ENCODE data around the gene VPREB3.
A peak's percentile ranks its signal among the peaks of the same experiment; 100 is the strongest.

Gene VPREB3

DNA sequence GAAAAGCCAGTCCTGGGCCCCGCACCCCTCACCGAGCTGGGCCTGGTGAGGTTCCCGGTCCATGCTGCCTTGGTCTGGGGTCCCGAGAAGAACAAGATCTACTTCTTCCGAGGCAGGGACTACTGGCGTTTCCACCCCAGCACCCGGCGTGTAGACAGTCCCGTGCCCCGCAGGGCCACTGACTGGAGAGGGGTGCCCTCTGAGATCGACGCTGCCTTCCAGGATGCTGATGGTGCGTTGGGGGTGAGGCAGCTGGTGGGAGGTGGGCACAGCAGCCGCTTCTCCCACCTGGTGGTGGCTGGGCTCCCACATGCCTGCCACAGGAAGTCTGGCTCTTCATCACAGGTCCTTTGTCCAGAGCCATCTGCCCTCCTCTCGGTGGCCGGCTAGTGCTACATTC, 28.0 kb upstream of the VPREB3 start:
- DNase-seq: no peak

DNA sequence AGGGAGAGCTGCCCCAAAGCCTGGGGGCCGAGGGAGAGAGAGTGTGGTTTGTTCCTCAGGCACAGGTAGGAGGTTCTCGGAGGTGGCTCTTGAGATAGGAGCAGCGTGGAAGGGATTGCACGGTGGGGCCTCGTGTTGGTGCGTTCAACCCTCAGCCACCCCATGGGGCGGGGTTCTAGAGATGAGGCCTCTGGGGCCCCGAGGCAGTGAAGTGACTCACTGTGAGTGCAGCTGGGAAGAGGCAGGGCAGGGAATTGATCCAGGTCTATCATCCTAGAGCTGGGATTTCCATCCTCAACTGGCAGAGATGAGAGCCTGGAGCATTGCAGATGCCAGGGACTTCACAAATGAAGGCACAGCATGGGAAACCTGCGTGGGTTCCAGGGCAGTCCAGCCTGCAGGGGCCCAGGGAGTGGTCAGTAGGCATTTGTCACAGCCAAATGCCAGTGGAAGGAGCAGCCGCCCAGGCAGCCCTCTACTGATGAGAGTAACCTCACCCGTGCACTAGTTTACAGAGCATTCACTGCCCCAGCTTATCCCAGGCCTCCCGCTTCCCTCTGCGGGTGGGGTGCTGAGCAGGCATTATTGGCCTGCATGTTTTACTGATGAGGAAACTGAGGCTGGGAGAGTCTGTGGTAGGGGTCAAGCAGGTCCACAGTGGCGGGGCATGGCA, 27.4 kb upstream of the VPREB3 start:
- DNase-seq: no peak

DNA sequence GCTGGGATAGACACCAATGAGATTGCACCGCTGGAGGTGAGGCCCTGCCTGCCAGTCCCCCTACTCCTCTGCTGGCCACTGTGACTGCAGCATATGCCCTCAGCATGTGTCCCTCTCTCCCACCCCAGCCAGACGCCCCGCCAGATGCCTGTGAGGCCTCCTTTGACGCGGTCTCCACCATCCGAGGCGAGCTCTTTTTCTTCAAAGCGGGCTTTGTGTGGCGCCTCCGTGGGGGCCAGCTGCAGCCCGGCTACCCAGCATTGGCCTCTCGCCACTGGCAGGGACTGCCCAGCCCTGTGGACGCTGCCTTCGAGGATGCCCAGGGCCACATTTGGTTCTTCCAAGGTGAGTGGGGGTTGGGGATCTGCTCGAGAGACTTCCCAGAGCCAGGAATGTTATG, 26.8 kb upstream of the VPREB3 start:
- DNase-seq: no peak

DNA sequence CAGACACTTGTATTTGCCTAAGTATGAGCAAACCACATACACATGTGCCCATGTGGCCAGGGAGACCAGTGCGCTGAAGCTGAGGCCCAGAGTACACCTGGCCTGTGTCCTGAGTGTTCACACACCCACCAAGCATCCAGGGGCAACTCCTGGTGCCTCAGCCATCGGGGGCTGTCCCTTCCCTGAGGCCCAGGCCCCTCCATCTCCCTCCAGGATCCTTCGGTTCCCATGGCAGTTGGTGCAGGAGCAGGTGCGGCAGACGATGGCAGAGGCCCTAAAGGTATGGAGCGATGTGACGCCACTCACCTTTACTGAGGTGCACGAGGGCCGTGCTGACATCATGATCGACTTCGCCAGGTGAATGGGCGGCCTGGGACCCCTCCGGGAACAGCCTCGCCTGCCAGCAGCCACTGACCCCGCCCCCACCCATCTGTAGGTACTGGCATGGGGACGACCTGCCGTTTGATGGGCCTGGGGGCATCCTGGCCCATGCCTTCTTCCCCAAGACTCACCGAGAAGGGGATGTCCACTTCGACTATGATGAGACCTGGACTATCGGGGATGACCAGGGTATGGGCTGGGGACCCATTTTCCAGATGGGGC, 26.0 kb upstream of the VPREB3 start:
- no peak for DNase-seq

DNA sequence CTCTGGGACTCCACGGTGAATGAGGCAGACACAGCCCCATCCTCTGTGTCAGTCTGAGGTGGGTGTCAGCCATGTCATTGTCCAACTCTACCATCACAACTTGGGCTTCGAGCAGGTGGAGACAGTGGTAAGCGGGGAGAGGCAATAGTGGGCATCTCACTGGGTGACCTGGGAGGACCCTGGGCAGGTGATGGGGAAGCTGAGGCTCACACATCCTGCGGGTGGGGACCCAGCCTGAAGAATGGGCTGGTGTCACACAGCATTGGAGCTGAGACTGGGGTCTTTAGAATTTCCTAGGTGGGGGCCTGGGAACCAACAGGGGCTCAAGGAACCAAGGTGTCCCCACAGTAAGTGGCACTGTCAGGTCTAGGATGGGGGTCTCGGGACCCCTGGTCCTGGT, 25.5 kb upstream of the VPREB3 start:
- DNase-seq: no peak

DNA sequence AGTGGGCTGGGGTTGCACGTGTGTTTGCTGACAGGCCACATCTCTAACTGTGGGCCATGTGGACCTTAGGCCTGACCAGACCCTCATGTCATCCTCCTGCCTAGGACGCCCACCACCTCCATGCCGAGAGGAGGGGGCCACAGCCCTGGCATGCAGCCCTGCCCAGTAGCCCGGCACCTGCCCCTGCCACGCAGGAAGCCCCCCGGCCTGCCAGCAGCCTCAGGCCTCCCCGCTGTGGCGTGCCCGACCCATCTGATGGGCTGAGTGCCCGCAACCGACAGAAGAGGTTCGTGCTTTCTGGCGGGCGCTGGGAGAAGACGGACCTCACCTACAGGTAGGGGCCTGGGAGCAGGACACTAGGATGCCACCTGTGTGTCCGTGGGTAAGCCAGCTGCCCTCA, 24.9 kb upstream of the VPREB3 start:
- no peak for DNase-seq

DNA sequence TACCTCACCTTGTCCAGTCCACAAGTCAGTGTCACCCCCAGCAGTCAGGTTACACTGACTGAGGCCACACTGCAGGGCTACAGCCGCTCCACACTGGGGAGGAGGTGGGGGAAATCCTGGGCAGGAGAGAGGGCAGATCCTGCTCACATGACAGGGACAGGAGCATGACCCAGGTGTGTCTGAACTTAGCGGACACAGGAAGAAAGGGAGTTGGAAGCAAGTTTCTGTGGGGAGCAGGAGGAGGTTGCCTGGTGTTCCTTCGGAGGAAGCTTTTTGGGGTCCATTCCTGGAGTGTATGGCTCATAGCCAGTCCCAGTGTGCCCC, 24.3 kb upstream of the VPREB3 start:
- DNase-seq: no peak

DNA sequence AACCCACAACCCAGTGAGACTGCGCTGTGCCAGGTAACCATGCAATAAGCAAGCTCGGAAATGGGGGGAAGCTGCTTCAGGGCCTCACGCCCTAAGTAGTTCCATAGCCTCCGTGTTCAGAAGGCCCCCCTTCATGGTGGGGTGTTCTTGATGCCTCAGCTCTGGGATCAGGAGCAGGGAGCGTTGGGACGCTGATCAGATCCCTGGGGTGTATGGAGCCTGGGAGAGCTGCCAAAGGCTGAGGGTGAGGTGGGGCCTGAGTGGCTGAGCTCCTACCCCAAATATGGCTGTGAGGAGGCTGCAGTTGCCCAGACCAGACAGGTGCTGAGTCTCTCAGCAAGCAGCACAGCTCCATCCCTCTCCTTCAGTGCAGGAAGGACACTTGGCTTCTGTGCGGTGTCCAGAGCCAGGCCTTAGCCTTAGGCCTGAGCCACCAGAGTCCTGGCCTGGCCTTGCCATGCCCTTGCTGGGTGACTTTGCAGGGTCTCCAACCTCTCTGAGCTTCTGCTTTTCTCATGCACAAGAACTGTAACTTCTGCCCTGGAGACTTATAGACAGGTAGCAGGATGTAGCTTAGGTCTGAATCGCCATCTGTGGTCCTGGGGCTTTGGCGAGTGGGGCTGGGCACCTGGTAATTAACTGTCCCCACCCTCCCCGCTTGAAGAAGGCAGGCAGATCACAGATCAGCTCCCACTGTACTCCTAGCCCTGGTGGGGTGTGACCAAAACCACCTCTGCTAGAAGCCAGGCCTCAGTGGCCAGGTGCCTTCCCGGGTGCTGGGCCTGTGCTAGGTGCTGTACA, 23.8 kb upstream of the VPREB3 start:
- DNase-seq: no peak

DNA sequence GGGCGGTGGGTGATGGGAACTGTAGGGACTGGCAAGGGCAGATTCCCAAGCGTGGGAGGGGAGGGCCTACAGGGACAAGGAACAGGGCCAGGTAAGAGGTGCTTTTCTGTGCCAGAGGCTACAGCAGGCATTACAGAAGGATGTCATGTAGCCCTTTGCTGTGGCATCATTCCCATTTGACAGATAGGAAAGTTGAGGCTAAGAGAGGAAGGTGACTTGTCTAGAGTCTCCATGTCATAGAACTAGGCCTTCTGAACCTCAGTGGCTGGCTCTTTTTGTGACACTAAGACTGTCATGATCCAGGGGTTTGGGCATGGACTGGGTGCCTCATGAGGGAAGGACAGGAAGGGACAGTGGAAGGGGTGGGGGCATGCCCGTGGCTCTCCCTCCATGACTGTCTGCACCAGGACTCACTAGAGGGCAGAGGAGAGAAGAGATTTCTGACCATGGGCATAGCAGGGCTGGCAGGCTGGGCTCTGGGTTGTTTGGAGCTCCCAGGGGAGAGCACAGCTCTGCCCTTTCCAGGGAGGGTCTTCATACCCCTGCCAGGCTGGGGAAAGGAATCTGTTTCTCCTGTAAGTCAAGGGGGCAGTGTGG, 21.7 kb upstream of the VPREB3 start:
- DNase-seq: no peak

DNA sequence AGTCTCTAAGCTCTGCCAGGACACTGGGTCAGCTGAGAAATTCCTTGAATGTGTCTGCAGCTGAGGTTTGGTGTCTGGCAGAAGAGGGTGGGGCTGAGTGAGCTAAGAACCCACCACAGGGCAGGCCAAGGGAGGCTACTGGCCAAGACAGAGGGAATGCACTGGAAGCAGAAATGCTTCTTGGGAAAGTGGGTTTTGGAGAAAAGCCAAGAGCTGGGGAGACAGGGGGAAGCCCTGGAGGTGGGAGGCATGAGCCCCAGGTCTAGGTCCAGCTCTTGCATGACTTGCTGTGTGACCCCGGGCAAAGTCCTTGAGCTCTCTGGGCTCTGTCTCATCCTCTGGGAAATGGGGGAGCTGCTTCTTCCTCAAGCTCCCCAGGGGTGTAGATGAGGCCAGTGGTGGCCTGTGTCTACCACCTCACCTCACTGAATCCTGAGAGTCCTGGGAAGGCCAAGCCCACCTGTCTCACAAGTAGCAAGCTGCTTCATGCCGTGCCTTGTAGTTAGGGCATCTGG, 20.8 kb upstream of the VPREB3 start:
- DNase-seq: peak; percentile 76

DNA sequence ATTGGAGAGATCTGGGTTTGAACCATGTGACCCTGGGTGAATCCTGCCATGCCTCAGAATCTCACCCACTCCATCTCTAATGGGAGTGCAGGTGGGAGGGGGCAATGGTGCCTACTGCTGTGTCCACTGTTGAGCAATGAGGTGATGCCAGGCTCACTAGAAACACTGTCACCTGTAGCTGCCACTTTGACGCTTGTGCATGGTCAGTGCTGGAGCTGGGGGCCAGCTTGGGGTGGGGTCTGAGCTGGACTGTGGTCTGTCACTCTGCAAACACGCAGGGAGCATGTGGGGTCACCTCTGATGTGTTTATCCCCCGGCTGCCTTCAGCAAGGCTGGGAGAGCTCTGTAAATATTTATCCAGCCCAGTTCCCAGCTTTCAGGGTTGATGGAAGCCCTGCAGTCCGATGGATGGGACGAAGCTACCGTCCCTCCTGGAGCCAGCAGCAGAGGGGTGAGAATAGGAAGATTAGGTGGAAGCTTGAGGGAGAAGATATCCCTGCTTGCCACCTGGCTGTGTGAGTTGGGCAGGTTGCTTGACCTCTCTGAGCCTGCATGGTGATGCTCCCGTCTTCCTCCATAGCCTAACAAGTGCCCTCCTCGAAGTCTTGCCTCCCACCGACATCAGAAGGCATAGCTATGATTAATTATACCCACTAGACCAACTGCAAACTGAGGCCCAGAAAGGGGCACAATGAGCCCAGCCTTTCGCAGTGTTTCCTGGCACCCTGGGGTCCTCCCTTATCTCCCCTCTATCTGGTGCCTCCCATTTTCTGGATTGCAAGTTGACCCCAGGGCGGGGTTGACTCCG, 20.1 kb upstream of the VPREB3 start:
- no peak for DNase-seq

DNA sequence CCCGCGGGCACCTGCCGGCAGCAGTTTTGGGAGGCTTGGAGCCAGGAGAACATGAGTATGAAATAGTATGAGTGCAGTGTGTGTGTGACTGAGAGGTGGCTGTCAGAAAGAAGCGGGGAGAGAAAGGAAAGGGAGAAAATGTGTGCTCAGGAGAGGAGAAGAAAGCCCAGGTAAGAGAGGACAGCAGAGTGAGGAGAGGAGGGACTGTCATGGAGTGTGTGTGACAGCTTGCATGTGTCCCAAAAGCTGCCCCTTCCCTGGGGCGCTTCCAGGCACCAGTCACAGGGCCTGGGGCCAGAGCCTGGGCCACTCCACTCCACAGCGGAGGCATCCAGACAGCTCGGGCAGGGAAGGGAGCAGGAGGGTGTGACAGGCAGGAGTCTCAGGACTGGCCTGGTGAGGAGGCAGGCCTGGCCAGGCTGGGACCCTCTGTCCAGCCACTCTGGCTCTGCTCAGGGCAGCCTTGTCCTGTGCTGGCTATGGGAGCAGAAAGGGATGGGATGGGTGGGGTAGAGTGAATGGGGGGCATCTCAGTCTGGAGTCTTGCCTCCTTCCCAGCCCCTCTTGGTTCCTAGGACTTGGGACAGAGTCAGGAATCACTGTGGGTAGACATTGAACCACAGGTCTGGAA, 19.4 kb upstream of the VPREB3 start:
- DNase-seq: no peak

DNA sequence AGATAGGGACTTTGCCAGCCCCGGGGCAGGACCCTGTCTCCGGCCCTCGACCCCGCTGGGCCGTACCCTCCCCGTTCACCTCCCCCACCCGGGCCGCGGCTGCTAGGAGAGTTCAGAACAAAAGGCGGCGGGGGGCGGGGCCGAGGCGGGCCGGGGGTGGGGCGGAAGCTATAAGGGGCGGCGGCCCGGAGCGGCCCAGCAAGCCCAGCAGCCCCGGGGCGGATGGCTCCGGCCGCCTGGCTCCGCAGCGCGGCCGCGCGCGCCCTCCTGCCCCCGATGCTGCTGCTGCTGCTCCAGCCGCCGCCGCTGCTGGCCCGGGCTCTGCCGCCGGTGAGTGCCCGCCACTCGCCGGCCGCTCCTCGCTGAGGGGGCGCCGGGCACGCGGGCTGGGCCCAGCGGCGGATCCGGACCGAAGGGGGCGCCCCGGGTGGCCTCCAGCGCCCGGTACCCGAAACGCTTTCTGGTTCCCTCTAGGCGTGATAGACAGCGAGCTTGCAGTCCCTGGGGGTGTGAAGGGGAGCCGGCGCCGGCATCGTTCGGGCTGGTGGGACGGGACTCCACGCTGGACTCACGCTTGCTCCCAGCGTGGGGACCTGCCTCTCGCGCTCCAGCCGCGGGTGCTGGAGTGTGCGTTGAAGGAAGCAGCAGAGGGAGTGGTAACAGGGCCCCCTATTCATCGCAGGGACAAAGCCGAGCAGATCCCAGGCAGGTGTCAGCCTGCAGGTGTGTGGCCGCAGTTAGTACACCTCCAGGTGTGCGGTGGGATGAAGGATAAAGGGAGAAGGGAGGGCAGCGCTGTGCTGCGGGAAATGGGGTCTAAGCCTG, 18.6 kb upstream of the VPREB3 start, which contains the start of gene MMP11:
MMP11 (plus strand) TSS at position 201 of the 825 bp plus-strand sequence; CDS start at position 223, 22 bp downstream.
- peak; percentile 76 for DNase-seq

DNA sequence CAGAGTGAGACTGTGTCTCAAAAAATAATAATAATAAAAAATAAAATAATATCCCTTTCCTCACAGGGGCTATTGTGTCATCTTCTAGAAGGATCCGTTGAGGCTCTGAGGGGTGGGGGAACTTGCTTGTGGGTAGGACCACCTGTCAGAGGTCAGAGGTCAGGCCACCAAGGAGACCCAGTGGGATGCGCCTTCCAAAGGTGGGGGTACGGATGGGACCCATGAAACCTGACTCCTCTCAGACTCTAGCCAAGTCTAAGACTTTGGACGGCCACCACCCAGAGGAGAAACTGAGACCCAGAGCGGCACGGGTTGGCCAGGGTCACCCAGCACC, 18.1 kb upstream of the VPREB3 start:
- no peak for DNase-seq

DNA sequence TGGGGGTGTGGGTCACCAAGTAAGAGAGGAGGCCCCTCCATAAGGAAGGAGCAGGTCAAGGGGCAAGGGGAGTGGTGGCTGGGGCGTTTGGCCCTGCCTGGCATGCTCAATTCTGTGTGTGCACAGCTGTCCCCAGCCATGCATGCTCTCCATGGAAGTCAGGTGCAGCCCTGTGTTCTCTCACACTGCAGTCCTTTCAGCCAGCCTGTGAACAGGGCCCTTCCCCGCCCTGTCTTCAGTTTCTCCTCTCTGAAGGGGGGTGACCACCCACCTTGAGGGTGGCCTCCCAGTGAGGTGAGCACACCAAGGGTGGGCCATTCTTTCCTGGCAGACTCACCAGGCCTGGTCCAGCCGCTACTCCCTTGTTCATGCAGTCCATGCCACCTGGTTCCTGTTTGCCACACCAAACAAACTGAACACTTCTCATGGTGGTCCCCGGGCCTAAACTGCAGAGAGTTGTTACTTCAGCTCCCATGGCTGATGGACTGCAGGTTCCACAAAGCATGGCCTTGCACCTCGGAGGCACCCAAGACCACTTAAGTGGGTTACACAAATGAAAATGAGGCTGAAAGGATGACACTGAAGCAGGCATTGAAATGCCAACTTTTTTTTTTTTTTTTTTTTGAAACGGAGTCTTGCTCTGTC, 15.2 kb upstream of the VPREB3 start:
- DNase-seq: no peak

DNA sequence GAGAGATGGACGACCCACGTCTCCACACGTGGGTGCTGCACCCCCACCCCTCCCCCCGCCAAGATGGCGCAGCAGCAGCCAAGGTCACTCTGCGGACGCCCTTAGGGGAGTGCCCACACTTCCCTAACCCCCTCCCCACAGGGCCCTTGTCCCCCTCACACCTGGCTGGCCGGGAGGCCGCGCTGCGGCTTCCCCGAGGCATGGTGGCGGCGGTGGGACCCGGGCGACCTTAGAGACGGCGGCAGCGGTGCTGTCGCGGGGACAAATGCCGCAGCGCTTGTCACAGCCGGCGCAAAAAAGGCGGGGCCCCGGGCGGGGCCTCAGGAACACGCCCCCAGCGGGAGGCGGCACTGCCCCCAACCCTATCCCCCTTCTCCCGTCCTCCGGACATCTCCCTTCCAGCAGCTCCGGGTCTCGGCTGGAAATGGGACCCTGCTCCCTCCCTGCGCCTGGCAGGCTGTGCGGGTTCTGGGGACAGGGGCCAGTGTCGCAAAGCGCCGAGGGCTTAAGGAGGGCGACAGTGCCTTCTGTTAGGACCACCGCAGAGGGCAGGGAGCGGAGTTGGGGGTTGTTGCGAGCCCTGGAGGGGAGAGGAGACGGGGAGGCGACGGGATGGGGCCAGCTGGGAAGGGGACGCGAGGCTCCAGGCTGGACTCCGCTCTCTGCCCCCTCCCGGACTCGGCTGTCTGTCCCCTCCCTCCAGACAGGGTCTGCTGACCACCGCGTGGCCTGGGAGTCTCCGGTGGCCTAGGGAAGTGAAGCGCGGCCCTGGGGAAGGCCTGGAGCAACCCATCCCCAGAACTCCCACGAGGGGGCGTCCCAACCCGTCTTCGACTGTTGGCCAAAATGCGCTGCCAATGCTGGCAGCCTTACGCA, 13.7 kb upstream of the VPREB3 start, which contains the start of gene CHCHD10:
CHCHD10 (minus strand) TSS at position 300 of the 876 bp plus-strand sequence; CDS start at position 202, 98 bp downstream.
- peak; percentile 87 for DNase-seq

DNA sequence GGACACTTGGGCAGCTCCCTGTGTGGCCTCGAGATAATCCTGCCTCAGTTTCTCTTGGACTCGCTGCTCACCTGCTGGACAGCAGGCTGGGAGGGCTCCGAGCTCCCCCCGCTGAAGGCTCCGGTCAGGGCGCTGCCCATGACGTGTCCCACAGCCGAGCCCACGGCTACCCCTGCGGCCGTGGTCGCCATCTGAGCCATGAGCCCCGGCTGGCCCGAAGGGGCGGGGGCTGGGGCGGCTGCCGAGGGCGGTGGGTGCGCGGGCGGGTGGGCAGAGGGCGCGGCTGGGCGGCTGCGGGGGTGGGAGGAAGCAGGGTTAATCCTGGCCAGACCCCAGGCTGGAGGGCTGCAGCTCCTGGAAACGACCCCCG, 13.1 kb upstream of the VPREB3 start:
- no peak for DNase-seq

DNA sequence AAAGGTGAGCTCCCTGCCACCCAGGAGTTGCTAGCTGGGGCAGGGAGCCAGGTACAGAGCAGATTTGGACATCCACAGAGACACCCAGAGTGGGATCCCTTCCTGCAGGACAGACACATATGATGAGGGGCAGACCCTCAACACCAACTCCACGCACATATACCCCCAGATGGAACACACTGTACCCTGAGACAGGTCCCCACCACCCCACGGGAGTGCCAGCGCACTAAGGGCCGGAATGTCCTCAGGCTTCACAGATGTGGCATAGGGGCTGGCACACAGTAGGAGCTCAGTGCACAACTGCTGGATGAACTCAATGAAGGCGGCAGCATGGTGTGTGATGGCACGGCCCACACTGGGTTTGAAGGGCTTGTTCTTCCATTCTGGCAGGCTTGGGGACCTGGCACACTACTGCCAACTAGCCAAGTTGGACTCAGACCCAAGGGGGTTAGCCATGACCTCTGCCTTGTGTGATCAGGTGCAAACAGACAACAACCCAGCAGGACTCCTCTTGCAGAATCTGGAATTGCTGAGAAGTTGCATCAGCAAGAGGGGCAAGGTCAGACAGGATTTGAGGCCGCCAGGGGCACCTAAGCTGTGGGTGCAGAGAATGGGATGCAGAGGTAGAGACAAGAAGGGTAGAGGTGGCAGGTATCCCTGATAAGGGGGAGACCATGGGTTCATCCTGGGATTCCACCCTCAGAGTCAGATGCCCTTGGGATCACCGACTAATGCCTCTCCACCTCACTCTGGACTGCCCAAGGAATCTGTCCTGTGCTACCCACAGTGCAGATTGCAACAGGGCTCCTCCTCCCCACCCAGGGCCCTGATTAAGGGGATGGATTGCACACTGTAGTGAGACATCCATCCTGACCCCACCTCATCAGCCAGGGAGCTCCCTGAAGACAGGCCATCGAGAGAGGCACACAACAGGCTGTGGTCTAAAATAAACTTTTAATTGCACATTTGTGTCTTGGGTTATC, 11.0 kb upstream of the VPREB3 start:
- DNase-seq: no peak
